ENCODE data around the gene NACAD.

The NACAD gene

GRCh38 chr7:45081670-45081974, 7.1 kb downstream of the NACAD start:
- no peak overlapping the region for H3K9ac ChIP-seq (ENCODE audit: low read length)
- no peak overlapping the region for H2AFZ ChIP-seq (ENCODE audit: low read length)
- peaks cover 15% of the 10 kb centered on the region for H3K36me3 ChIP-seq (ENCODE audit: insufficient read depth, low read length)
- no peak overlapping the region for H3K27ac ChIP-seq (ENCODE audit: low read depth, low read length, poor library complexity, severe bottlenecking)
- H3F3A ChIP-seq (ENCODE audit: insufficient read depth, low read length) = 0 out of 2 replicates have a peak, but pooled peaks cover 4% of the 10 kb centered on the region
- no peaks in the 10 kb centered on the region for H3K4me1 ChIP-seq (ENCODE audit: insufficient read depth, low read length, severe bottlenecking)
- no peaks in the 10 kb centered on the region for H4K20me1 ChIP-seq (ENCODE audit: insufficient read depth, low read length)
- no peaks in the 10 kb centered on the region for H3K79me2 ChIP-seq (ENCODE audit: insufficient read depth, low read length)
- H3K9me3 ChIP-seq (ENCODE audit: low read length) = no peaks in the 10 kb centered on the region
- H3K4me2 ChIP-seq (ENCODE audit: low read length) = no peak overlapping the region
- no peak overlapping the region for H3K4me3 ChIP-seq (ENCODE audit: low read depth, low read length, poor library complexity, severe bottlenecking)
- TF ChIP-seq EZH2 (IDR thresholded peaks at IDR 0.05; ENCODE audit: borderline replicate concordance, low read length) (no peak), CTCF (IDR thresholded peaks at IDR 0.05; ENCODE audit: low read length) (peak; percentile 54; the same call in 1 of the 2 replicates)
- peaks cover 8% of the 10 kb centered on the region; the same call in 1 of the 2 replicates for H3K27me3 ChIP-seq (ENCODE audit: insufficient read depth, low read length)
- no peaks in the 10 kb centered on the region for H3K9me2 ChIP-seq (ENCODE audit: low read depth, low read length)

- Histone ChIP-seq H3K36me3 (ENCODE audit: insufficient read depth, low read length) (peaks cover 20% of the 10 kb centered on the region), H3K4me3 (ENCODE audit: low read depth, low read length, poor library complexity, severe bottlenecking) (no peak overlapping the region), H3K9ac (ENCODE audit: low read length) (no peak overlapping the region), H3K4me1 (ENCODE audit: insufficient read depth, low read length, severe bottlenecking) (no peaks in the 10 kb centered on the region), H3K27me3 (ENCODE audit: insufficient read depth, low read length) (peaks cover 8% of the 10 kb centered on the region; the same call in 1 of the 2 replicates), H3K9me2 (ENCODE audit: low read depth, low read length) (no peaks in the 10 kb centered on the region), H3K4me2 (ENCODE audit: low read length) (no peak overlapping the region), H3F3A (ENCODE audit: insufficient read depth, low read length) (0 out of 2 replicates have a peak, but pooled peaks cover 4% of the 10 kb centered on the region), H3K9me3 (ENCODE audit: low read length) (no peaks in the 10 kb centered on the region), H3K27ac (ENCODE audit: low read depth, low read length, poor library complexity, severe bottlenecking) (no peak overlapping the region), H4K20me1 (ENCODE audit: insufficient read depth, low read length) (no peaks in the 10 kb centered on the region), H2AFZ (ENCODE audit: low read length) (no peak overlapping the region), H3K79me2 (ENCODE audit: insufficient read depth, low read length) (no peaks in the 10 kb centered on the region)
- TF ChIP-seq EZH2 (IDR thresholded peaks at IDR 0.05; ENCODE audit: borderline replicate concordance, low read length) (no peak), CTCF (IDR thresholded peaks at IDR 0.05; ENCODE audit: low read length) (no peak)
Observed at GRCh38 chr7:45080958-45081669, 7.7 kb downstream of the NACAD start.

GRCh38 chr7:45080265-45080957, 8.4 kb downstream of the NACAD start:
- Histone ChIP-seq H3K27ac (ENCODE audit: low read depth, low read length, poor library complexity, severe bottlenecking) (no peak overlapping the region), H3K9me2 (ENCODE audit: low read depth, low read length) (no peaks in the 10 kb centered on the region), H3K4me1 (ENCODE audit: insufficient read depth, low read length, severe bottlenecking) (no peaks in the 10 kb centered on the region), H3K27me3 (ENCODE audit: insufficient read depth, low read length) (peaks cover 4% of the 10 kb centered on the region; the same call in 1 of the 2 replicates), H3K36me3 (ENCODE audit: insufficient read depth, low read length) (peaks cover 27% of the 10 kb centered on the region), H4K20me1 (ENCODE audit: insufficient read depth, low read length) (no peaks in the 10 kb centered on the region), H3K4me2 (ENCODE audit: low read length) (no peak overlapping the region), H3K4me3 (ENCODE audit: low read depth, low read length, poor library complexity, severe bottlenecking) (no peak overlapping the region), H3K79me2 (ENCODE audit: insufficient read depth, low read length) (no peaks in the 10 kb centered on the region), H3K9ac (ENCODE audit: low read length) (no peak overlapping the region), H2AFZ (ENCODE audit: low read length) (no peak overlapping the region), H3F3A (ENCODE audit: insufficient read depth, low read length) (0 out of 2 replicates have a peak, but pooled peaks cover 4% of the 10 kb centered on the region), H3K9me3 (ENCODE audit: low read length) (no peaks in the 10 kb centered on the region)
- TF ChIP-seq EZH2 (IDR thresholded peaks at IDR 0.05; ENCODE audit: borderline replicate concordance, low read length) (no peak), CTCF (IDR thresholded peaks at IDR 0.05; ENCODE audit: low read length) (no peak)

All from OCI-LY1 (cell line).